Measurements from ENCODE around the gene PPL. TPM values are rescaled to one million over a fixed set of nuclear protein-coding genes. Genes with fewer than 3 reads are reported as not detected.
"Not testable (repeated sequence)": the region's sequence is repeated elsewhere in the genome, so short reads cannot be mapped to it uniquely, and the experiment has no call there.

Gene PPL
- total RNA-seq, 1 donor from 2014 or later = 4.7 TPM

DNA sequence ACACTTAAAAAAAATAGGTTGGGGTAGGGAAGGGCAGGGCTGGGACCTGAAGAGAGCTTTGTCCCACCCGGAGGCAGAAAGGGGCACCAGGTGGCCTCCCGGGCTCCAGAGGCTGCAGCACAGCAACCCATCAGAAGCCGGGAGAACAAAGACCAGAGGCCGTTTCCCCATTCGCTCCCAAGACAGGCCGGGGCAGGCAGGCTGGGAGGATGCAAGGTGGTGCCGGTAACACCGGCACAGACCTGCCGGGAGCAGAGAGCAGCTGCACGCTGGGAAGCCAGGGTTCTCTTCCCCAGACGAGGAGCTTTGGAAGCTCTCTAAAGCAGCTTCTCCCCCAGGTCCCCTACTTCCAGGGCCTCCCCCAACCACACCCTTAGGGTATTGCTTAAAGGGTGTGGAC lies 5.6 kb downstream of the PPL start:
- H3K4me1 Mint-ChIP-seq (ENCODE audit: low read depth, unreplicated experiment) = peaks cover 4% of the 10 kb centered on the region
- TF ChIP-seq, protein P1, sequence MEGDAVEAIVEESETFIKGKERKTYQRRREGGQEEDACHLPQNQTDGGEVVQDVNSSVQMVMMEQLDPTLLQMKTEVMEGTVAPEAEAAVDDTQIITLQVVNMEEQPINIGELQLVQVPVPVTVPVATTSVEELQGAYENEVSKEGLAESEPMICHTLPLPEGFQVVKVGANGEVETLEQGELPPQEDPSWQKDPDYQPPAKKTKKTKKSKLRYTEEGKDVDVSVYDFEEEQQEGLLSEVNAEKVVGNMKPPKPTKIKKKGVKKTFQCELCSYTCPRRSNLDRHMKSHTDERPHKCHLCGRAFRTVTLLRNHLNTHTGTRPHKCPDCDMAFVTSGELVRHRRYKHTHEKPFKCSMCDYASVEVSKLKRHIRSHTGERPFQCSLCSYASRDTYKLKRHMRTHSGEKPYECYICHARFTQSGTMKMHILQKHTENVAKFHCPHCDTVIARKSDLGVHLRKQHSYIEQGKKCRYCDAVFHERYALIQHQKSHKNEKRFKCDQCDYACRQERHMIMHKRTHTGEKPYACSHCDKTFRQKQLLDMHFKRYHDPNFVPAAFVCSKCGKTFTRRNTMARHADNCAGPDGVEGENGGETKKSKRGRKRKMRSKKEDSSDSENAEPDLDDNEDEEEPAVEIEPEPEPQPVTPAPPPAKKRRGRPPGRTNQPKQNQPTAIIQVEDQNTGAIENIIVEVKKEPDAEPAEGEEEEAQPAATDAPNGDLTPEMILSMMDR (IDR thresholded peaks at IDR 0.05; ENCODE audit: partially characterized antibody, unreplicated experiment) = no peak
- H3K4me3 Mint-ChIP-seq (ENCODE audit: unreplicated experiment) = no peak overlapping the region
- H3K27ac Mint-ChIP-seq (ENCODE audit: unreplicated experiment) = no peak overlapping the region
- peaks cover 8% of the 10 kb centered on the region for H3K36me3 Mint-ChIP-seq (ENCODE audit: unreplicated experiment)
- DNase-seq = no peak
- peaks cover 1% of the 10 kb centered on the region for H3K9me3 Mint-ChIP-seq (ENCODE audit: unreplicated experiment)
- peaks cover 4% of the 10 kb centered on the region for H3K27me3 Mint-ChIP-seq (ENCODE audit: unreplicated experiment)

DNA sequence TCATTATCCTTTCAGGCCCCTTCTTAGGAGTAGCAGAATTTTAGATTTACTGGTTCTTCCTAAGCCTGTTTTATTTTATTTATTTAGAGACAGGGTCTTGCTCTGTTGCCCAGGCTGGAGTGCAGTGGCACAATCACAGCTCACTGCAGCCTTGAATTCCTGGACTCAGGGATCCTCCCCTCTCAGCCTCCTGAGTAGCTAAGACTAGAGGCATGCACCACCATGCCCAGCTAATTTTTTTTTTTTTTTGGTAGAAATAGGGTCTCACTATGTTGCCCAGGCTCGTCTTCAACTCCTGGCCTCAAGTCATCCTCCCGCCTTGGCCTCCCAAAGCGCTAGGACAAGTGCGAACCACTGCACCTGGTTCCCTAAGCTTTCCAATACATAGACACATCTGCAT lies 7.3 kb downstream of the PPL start:
- H3K9me3 Mint-ChIP-seq (ENCODE audit: unreplicated experiment); DNase-seq; H3K4me1 Mint-ChIP-seq (ENCODE audit: low read depth, unreplicated experiment); H3K27ac Mint-ChIP-seq (ENCODE audit: unreplicated experiment); H3K27me3 Mint-ChIP-seq (ENCODE audit: unreplicated experiment); H3K36me3 Mint-ChIP-seq (ENCODE audit: unreplicated experiment); H3K4me3 Mint-ChIP-seq (ENCODE audit: unreplicated experiment): not testable (repeated sequence)

DNA sequence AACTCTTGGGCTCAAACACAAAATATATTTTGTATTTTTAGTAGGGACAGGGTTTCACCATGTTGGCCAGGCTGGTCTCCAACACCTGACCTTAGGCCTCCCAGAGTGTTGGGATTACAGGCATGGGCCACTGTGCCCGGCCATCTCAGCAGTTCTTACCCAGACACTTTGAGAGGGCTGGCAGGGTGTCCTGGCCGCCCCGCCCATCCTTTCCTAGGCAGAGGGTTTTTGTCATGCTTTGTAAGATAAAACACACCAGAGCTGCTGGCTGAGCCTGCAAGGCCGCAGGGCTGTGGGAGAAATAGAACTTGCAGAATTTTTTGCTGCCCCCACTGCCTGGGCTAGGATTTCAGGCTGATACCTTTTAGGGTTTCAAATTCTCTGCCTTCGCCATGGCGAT lies 8.7 kb downstream of the PPL start:
- H3K9me3 Mint-ChIP-seq (ENCODE audit: unreplicated experiment) = peaks cover 3% of the 10 kb centered on the region
- H3K4me1 Mint-ChIP-seq (ENCODE audit: low read depth, unreplicated experiment) = no peaks in the 10 kb centered on the region
- TF ChIP-seq, protein P1 (IDR thresholded peaks at IDR 0.05; ENCODE audit: partially characterized antibody, unreplicated experiment) = no peak
- H3K27me3 Mint-ChIP-seq (ENCODE audit: unreplicated experiment) = peaks cover 3% of the 10 kb centered on the region
- DNase-seq = no peak
- H3K36me3 Mint-ChIP-seq (ENCODE audit: unreplicated experiment) = peaks cover 8% of the 10 kb centered on the region
- no peak overlapping the region for H3K4me3 Mint-ChIP-seq (ENCODE audit: unreplicated experiment)
- H3K27ac Mint-ChIP-seq (ENCODE audit: unreplicated experiment) = no peak overlapping the region

DNA sequence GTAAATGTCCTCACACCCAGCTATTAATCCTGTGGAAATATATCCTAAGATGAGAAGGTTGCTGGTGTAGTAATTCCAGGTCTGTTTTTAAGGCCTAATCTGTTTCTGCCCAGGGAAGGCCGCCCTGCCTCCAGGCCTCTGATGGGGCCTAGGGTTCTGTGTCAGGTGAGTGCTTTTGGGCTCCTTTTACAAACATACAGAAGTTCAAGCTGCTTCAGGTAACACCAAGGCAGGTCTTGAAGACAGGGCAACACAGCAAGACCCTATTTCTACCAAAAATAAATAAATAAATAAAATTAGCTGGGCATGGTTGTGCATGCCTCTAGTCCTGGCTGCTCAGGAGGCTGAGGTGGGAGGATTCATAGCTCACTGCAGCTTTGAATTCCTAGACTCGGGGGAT lies 9.3 kb downstream of the PPL start:
- no peak for DNase-seq
- Mint-ChIP-seq H3K36me3 (ENCODE audit: unreplicated experiment) (peaks cover 8% of the 10 kb centered on the region), H3K27ac (ENCODE audit: unreplicated experiment) (no peak overlapping the region), H3K9me3 (ENCODE audit: unreplicated experiment) (peaks cover 3% of the 10 kb centered on the region), H3K27me3 (ENCODE audit: unreplicated experiment) (peaks cover 3% of the 10 kb centered on the region), H3K4me1 (ENCODE audit: low read depth, unreplicated experiment) (no peaks in the 10 kb centered on the region), H3K4me3 (ENCODE audit: unreplicated experiment) (no peak overlapping the region)
- TF ChIP-seq, protein P1 (IDR thresholded peaks at IDR 0.05; ENCODE audit: partially characterized antibody, unreplicated experiment) = no peak

DNA sequence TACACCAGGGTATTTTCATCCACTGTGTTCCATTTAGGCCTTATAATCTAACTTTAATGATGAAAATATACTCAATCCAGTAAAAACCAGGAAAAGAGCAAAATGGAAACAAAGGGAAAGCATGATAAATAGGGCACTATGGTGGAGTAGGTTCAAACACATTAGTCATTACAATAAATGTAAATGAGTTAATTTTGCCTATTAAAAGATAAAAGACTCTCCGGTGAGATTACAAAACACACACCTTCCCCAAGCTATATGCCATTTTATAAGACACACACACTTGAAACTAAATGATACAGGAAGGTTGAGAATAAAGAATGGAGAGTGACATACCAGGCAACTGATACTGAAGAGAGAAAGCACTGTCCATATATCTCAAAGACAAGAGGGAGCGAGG lies 10.0 kb downstream of the PPL start:
- Mint-ChIP-seq H3K4me3 (ENCODE audit: unreplicated experiment) (no peak overlapping the region), H3K27ac (ENCODE audit: unreplicated experiment) (no peak overlapping the region), H3K9me3 (ENCODE audit: unreplicated experiment) (peaks cover 4% of the 10 kb centered on the region), H3K36me3 (ENCODE audit: unreplicated experiment) (peaks cover 8% of the 10 kb centered on the region), H3K4me1 (ENCODE audit: low read depth, unreplicated experiment) (no peaks in the 10 kb centered on the region), H3K27me3 (ENCODE audit: unreplicated experiment) (peaks cover 3% of the 10 kb centered on the region)
- TF ChIP-seq, protein P1 (IDR thresholded peaks at IDR 0.05; ENCODE audit: partially characterized antibody, unreplicated experiment) = no peak
- DNase-seq = no peak

DNA sequence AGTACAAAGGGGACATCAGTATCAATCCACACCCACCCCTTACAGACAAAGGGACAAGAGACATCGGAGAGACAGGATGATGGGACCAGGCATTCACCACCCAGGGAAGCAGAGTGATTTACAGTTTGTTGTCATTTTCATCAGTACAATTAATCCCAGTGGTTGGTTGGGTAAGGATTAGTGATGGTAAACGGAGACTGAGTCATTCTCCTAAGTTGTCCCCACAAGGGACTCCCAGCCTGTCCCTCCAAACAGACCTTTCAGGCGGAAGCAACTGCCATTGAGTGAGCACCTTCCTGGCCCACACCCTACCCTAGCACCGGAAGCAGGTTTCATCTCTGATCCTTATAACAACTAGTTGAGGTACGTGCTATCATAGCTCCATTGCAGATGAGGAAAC lies 11.2 kb downstream of the PPL start:
- H3K36me3 Mint-ChIP-seq (ENCODE audit: unreplicated experiment) = peaks cover 8% of the 10 kb centered on the region
- TF ChIP-seq, protein P1 (IDR thresholded peaks at IDR 0.05; ENCODE audit: partially characterized antibody, unreplicated experiment) = no peak
- H3K27ac Mint-ChIP-seq (ENCODE audit: unreplicated experiment) = no peak overlapping the region
- peaks cover 3% of the 10 kb centered on the region for H3K27me3 Mint-ChIP-seq (ENCODE audit: unreplicated experiment)
- H3K4me3 Mint-ChIP-seq (ENCODE audit: unreplicated experiment) = no peak overlapping the region
- DNase-seq = no peak
- peaks cover 4% of the 10 kb centered on the region for H3K9me3 Mint-ChIP-seq (ENCODE audit: unreplicated experiment)
- H3K4me1 Mint-ChIP-seq (ENCODE audit: low read depth, unreplicated experiment) = no peaks in the 10 kb centered on the region

Measured in glutamatergic neuron (in vitro differentiated cells).